Spleen (tissue), 11 donors: ENCODE data around the gene SLC22A12. TPM values are rescaled to one million over a fixed set of nuclear protein-coding genes. Genes with fewer than 3 reads are reported as not detected.
A peak's percentile ranks its signal among the peaks of the same experiment; 100 is the strongest.

ENCODE experiments used
- DNase-seq: peaks from one replicate; pipeline ENCODE4 v3.0.0-alpha.2; 2020
- H3K27ac ChIP-seq, 8 donors: fragments of 200-600 bp; sonication (generic) in 7 of 8; 1 replicate in 4 of 8; 2 replicates in 4 of 8; pipeline versions ENCODE4 v1.5.0 to v1.8.0; 2016 to 2021; ENCODE audit warnings: inconsistent platforms in 4 of 8, mild to moderate bottlenecking in 4 of 8, moderate library complexity in 1 of 8
- H3K27me3 ChIP-seq, 7 donors: fragments of 200-600 bp; sonication (generic) in 6 of 7; replicated peaks in 1 of 7; 1 replicate in 4 of 7; 2 replicates in 3 of 7; pipeline versions ENCODE4 v1.5.0 to v1.8.0; 2016 to 2021; ENCODE audit warnings: inconsistent platforms in 3 of 7, mild to moderate bottlenecking in 1 of 7
- H3K36me3 ChIP-seq, 6 donors: fragments of 200-600 bp; sonication (generic) in 5 of 6; 1 replicate in 4 of 6; 2 replicates in 2 of 6; pipeline versions ENCODE4 v1.5.0 to v1.8.0; 2016 to 2021; ENCODE audit warnings: inconsistent platforms in 2 of 6
- H3K4me1 ChIP-seq, 6 donors: fragments of 200-600 bp; sonication (generic) in 5 of 6; 1 replicate in 3 of 6; 2 replicates in 3 of 6; pipeline versions ENCODE4 v1.5.0 to v1.8.0; 2016 to 2021; ENCODE audit warnings: inconsistent platforms in 3 of 6
- H3K4me3 ChIP-seq, 8 donors: fragments of 200-600 bp; sonication (generic) in 7 of 8; 1 replicate in 4 of 8; 2 replicates in 4 of 8; pipeline versions ENCODE4 v1.5.0 to v1.8.0; 2016 to 2021; ENCODE audit warnings: inconsistent platforms in 4 of 8, mild to moderate bottlenecking in 4 of 8, moderate library complexity in 2 of 8
- H3K9me3 ChIP-seq, 8 donors: fragments of 200-600 bp; sonication (generic) in 7 of 8; 1 replicate in 4 of 8; 2 replicates in 4 of 8; pipeline versions ENCODE4 v1.5.0 to v1.8.0; 2016 to 2021; ENCODE audit warnings: inconsistent platforms in 4 of 8
- POLR2A ChIP-seq, 3 donors: fragments of 450-650 bp; IDR thresholded peaks; one replicate each; pipeline ENCODE4 v1.5.1; 2017; ENCODE audit warnings: antibody characterized with exemption in 3 of 3, mild to moderate bottlenecking in 1 of 3
- POLR2AphosphoS5 ChIP-seq, 3 donors: sonication (generic); formaldehyde crosslinking; IDR thresholded peaks; one replicate each; pipeline ENCODE4 v1.5.1; 2017; ENCODE audit warnings: antibody characterized with exemption in 3 of 3
- WGBS, 5 donors: extraction: QIAGEN DNeasy Blood & Tissue Kit in 3 of 5; methylation state at CpG; one replicate each; pipeline versions ENCODE4 v1.1.5 to v1.1.7; 2013 to 2018; 5-methylcytosine and 5-hydroxymethylcytosine counted together
- intact Hi-C: fragments of 100-400 bp; cut with DNase I; formaldehyde crosslinking; loops from one replicate; pipeline ENCODE4 v1.15.0; 2023; ENCODE audit warnings: low total_unique reads
- polyA plus RNA-seq, 3 donors: library from polyadenylated mRNA; stranded (reverse); fragments of 200-250 nt; gene quantifications; one replicate each; pipeline ENCODE4 v1.2.1, GENCODE V29; 2013
- total RNA-seq, 7 donors: library from RNA; depleted of rRNA in 3 of 7; stranded (reverse); fragments of >200 nt in 3 of 7; fragmentation: NEBNext Ultra II Directional in 4 of 7; extraction: Animal tissue kit (Norgen Biotek cat#: 25700) in 4 of 7; gene quantifications; one replicate each; pipeline versions ENCODE4 v1.1.0 to v1.2.1, GENCODE V29; 2016 to 2021
- TF ChIP-seq, protein P1 (sequence below), 11 experiments: fragments of 200-600 bp in 7 of 11; fragments of 450-650 bp in 4 of 11; sonication (generic) in 4 of 11; IDR thresholded peaks in 8 of 11; conservative IDR thresholded peaks in 3 of 11; 1 replicate in 7 of 11; 2 replicates in 4 of 11; pipeline versions ENCODE4 v1.4.0 to v1.8.0; 2016 to 2021; ENCODE audit warnings: antibody characterized with exemption in 11 of 11, inconsistent platforms in 4 of 11, mild to moderate bottlenecking in 1 of 11
- donor health status: healthy with polysubstance abuse.
- donor health status: DM: no; HTN: no; CAD: no; lungs with moderate emphysema.
- donor health status: DM: no; HTN: no; CAD: no.
- donor health status: Bipolar disorder and iron deficiency.
- donor health status: healthy.
- donor health status: DM: no; HTN: no; CAD: no.
- donor health status: DM: yes; HTN: yes; CAD: no.

SLC22A12 gene
- total and polyA plus RNA-seq, 10 donors, result not detected

GRCh38 chr11:64619811-64620380 lies 28.9 kb downstream of the SLC22A12 start:
- intact Hi-C loops, result loop anchor here (10.0 kb wide), 1 partner anchor 55 kb away; no protein-coding TSS in a partner anchor
- no peaks in the 10 kb centered on the region for H3K9me3 ChIP-seq
- 38 to 46% (median 44%) methylated on average over 5 of the region's 5 CpGs for WGBS, 5 donors
- H3K4me1 ChIP-seq, result peaks cover 10 to 41% (median 29%) of the 10 kb centered on the region in 6 donors
- peak overlapping the region in 7 of 8 donors; percentile 33 to 68 (median 62) for H3K27ac ChIP-seq
- TF ChIP-seq POLR2A (IDR thresholded peaks at IDR 0.05) (no peak), POLR2AphosphoS5 (IDR thresholded peaks at IDR 0.05) (no peak)
- TF ChIP-seq, protein P1, sequence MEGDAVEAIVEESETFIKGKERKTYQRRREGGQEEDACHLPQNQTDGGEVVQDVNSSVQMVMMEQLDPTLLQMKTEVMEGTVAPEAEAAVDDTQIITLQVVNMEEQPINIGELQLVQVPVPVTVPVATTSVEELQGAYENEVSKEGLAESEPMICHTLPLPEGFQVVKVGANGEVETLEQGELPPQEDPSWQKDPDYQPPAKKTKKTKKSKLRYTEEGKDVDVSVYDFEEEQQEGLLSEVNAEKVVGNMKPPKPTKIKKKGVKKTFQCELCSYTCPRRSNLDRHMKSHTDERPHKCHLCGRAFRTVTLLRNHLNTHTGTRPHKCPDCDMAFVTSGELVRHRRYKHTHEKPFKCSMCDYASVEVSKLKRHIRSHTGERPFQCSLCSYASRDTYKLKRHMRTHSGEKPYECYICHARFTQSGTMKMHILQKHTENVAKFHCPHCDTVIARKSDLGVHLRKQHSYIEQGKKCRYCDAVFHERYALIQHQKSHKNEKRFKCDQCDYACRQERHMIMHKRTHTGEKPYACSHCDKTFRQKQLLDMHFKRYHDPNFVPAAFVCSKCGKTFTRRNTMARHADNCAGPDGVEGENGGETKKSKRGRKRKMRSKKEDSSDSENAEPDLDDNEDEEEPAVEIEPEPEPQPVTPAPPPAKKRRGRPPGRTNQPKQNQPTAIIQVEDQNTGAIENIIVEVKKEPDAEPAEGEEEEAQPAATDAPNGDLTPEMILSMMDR (IDR thresholded peaks at IDR 0.05 in 8 of 11, conservative IDR thresholded peaks at IDR 0.05 in 3 of 11), result no peak
- H3K27me3 ChIP-seq, result no peaks in the 10 kb centered on the region
- DNase-seq, result no peak
- H3K4me3 ChIP-seq, result no peak overlapping the region
- H3K36me3 ChIP-seq, result no peaks in the 10 kb centered on the region

DNA sequence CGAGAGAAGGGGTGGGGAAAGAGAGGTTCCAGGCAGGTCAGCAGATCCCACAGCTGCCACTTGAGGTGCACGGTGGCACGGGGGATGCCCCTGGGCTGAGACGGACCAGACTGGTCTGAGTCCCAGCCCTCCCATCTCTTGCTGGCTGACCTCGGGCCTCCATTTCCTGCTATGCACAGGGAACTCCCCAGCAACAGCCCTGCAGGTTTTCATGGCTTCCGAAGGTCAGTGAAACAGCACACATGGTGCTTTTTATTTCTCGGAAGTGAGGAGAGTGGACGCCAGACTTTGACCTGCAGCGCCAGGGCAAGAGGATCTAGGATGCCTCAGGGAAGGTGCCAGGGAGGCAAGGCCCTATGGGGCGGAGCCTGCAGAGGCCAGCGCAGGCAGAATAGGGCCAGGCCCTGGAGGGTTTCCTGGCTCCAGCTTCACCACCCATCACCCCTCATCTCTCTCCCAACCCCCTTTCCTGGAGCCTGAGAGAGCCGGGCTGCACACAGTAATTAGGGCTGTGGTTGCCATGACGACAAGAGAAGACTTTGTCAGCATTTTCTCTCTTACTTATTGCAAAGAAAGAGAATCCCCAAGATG lies 29.5 kb downstream of the SLC22A12 start:
- Histone ChIP-seq H3K9me3 (no peaks in the 10 kb centered on the region), H3K27ac (peak overlapping the region in 7 of 8 donors; percentile 33 to 68 (median 62)), H3K36me3 (no peaks in the 10 kb centered on the region), H3K4me1 (peaks cover 14 to 47% (median 34%) of the 10 kb centered on the region in 6 donors), H3K4me3 (no peak overlapping the region), H3K27me3 (no peaks in the 10 kb centered on the region)
- intact Hi-C loops, result no loop called here
- no peak for DNase-seq
- 35 to 63% (median 54%) methylated on average over 13 of the region's 13 CpGs for WGBS, 5 donors
- peak; percentile 51 to 64 (median 64) for TF ChIP-seq POLR2AphosphoS5 (IDR thresholded peaks at IDR 0.05)
- TF ChIP-seq, protein P1 (IDR thresholded peaks at IDR 0.05 in 8 of 11, conservative IDR thresholded peaks at IDR 0.05 in 3 of 11), result no peak

DNA sequence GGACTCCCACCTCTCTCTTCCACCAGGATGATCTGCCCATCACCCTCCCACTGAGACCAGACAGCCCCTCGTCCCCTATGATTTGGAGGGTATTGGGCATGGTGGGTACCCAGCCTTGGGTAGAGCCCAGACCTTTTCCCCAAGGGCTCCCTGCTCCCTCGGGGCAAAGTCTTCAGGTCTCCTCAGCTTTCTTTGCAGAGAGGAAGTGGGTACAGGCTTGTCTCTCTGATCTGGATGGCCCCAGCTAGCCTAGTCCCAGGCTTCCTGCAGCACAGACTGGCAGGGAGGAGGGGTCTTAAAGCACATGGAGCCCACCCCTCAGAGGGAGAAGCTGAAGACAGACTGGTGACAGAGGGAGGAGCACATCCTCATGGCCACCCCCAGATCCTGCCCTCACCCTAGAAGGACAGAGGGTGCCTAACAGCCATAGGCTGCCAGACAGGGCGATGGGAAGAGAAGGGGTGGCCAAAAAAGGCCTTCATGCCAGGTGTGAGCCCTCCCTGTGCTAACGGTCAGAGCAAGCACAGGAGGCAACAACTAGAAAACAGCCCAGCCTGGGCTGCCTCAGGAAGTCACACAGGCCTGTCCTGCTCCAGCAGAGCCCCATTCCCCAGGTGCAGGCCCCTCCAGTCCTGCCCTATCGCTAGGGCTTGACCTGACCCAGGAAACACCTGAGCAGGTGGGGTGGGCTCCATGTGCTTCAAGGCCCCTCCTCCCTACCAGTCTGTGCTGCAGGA lies 30.4 kb downstream of the SLC22A12 start:
- TF ChIP-seq POLR2AphosphoS5 (IDR thresholded peaks at IDR 0.05), result no peak
- TF ChIP-seq POLR2A (IDR thresholded peaks at IDR 0.05), result no peak
- TF ChIP-seq, protein P1 (IDR thresholded peaks at IDR 0.05 in 8 of 11, conservative IDR thresholded peaks at IDR 0.05 in 3 of 11), result no peak
- Histone ChIP-seq H3K27me3 (no peaks in the 10 kb centered on the region), H3K4me3 (no peak overlapping the region), H3K4me1 (peaks cover 14 to 53% (median 35%) of the 10 kb centered on the region in 6 donors), H3K36me3 (no peaks in the 10 kb centered on the region), H3K27ac (peak overlapping the region in 5 of 8 donors; percentile 33 to 68 (median 66)), H3K9me3 (no peaks in the 10 kb centered on the region)
- no peak for DNase-seq
- WGBS, 5 donors, result 42 to 58% (median 45%) methylated on average over 4 to 5 of the region's 5 CpGs
- intact Hi-C loops, result no loop called here

DNA sequence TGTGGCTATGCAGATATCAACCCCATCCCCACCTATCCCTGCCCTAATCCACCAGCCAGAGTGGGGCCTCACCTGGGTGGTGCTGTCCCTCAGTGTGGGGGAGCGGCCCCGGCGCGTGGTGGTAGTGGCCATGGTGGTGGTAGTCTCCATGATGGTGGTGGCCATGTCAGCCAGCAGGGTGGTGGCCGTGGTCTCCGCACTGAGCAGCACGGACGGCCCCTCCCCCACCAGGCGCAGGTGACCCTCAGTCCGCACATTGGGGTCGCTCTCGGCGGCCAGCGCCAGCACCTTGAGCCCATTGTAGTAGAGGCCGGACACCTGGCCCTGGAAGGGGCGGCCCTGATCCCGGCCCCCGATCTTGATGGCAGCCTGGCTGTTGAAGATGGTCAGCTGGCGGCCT lies 31.7 kb downstream of the SLC22A12 start:
- H3K36me3 ChIP-seq, result no peaks in the 10 kb centered on the region
- no peak for DNase-seq

More for the DNA sequence above, 31.7 kb downstream of the SLC22A12 start:
- Histone ChIP-seq H3K27me3 (no peaks in the 10 kb centered on the region), H3K9me3 (no peaks in the 10 kb centered on the region), H3K27ac (no peak overlapping the region), H3K4me1 (peaks cover 14 to 53% (median 35%) of the 10 kb centered on the region in 6 donors), H3K4me3 (no peak overlapping the region)
- 93 to 100% (median 96%) methylated on average over 17 to 19 of the region's 19 CpGs for WGBS, 5 donors
- intact Hi-C loops, result no loop called here
- TF ChIP-seq, protein P1 (IDR thresholded peaks at IDR 0.05 in 8 of 11, conservative IDR thresholded peaks at IDR 0.05 in 3 of 11), result no peak
- TF ChIP-seq POLR2A (IDR thresholded peaks at IDR 0.05) (no peak), POLR2AphosphoS5 (IDR thresholded peaks at IDR 0.05) (no peak)
